ENCODE data around the gene NUPR1.
"Not testable (repeated sequence)": the region's sequence is repeated elsewhere in the genome, so short reads cannot be mapped to it uniquely, and the experiment has no call there.

NUPR1 gene

GRCh38 chr16:28526201-28527099 is 12.3 kb downstream of the NUPR1 start:
- DNase-seq (ENCODE audit: low spot score) = no peak

DNA sequence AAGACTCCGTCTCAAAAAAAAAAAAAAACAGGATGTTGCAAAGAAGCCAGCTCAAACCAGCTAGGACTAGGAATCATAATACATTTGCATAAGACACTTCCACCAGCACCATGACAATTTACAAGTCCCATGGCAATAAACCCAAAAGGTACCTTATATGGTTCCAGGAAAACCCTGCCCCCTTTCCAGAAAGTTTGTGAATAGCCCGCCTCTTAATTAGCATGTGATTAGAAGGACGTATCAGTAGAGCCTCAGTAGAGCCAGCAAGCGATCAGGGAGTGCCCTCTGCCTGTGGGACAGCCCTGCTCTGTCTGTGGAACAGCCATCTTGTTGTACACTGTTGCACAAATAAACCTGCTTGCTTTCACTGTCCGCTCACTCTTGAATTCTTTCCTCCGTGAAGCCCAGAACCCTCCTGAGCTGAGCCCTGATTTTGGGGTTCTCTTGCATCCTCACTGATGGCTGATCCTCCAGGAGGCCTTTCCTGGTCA is 14.0 kb downstream of the NUPR1 start:
- DNase-seq (ENCODE audit: low spot score) = no peak

GRCh38 chr16:28522792-28523191 is 16.0 kb downstream of the NUPR1 start:
- DNase-seq (ENCODE audit: low spot score) = no peak

DNA sequence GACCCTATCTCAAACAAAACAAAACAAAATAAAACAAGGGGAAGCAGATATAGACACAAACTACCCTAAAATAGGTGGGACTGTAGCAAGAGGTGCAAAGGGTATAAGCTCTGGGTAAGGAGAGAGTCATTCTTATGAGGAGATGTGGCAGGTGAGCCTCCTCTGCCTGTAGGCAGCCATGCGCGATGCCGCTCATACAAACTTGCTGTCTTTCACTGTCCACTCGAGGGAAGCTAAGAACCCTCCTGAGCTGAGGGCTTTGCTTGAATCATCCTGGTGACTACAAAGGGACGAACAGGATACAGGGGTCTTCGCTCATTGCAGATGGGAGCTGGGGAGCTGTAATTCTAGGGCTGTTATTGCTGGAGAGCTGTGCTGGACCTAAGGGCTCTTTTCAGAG is 17.3 kb downstream of the NUPR1 start:
- no peak for DNase-seq (ENCODE audit: low spot score)

DNA sequence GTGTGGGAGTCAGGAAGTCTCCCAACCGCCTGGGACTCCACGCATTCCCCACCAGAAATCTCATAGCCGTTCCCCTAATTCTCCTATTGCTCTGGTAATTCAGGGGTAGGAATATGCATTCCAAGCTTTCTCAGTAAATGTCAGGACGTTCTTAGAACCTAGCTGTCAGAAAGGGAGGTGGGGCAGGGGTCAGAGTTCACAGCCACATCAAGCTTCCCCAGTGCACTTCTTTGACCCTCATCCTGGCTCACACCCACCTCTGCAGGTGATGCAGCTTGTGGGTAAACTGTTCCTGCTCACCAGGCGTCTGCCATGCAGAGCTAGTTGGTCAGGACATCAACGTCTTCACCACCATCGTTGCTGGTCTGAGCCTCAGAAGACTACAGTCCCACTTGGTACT is 18.1 kb downstream of the NUPR1 start:
- DNase-seq (ENCODE audit: low spot score) = no peak

- no peak for DNase-seq (ENCODE audit: low spot score)
Observed at GRCh38 chr16:28514246-28514645, 24.5 kb downstream of the NUPR1 start.

- DNase-seq (ENCODE audit: low spot score) = no peak
Observed at GRCh38 chr16:28513484-28514181, 25.1 kb downstream of the NUPR1 start.

GRCh38 chr16:28511801-28512789 is 26.7 kb downstream of the NUPR1 start:
- DNase-seq (ENCODE audit: low spot score) = no peak

- no peak for DNase-seq (ENCODE audit: low spot score)
Observed at GRCh38 chr16:28511031-28511430, 27.7 kb downstream of the NUPR1 start.

DNA sequence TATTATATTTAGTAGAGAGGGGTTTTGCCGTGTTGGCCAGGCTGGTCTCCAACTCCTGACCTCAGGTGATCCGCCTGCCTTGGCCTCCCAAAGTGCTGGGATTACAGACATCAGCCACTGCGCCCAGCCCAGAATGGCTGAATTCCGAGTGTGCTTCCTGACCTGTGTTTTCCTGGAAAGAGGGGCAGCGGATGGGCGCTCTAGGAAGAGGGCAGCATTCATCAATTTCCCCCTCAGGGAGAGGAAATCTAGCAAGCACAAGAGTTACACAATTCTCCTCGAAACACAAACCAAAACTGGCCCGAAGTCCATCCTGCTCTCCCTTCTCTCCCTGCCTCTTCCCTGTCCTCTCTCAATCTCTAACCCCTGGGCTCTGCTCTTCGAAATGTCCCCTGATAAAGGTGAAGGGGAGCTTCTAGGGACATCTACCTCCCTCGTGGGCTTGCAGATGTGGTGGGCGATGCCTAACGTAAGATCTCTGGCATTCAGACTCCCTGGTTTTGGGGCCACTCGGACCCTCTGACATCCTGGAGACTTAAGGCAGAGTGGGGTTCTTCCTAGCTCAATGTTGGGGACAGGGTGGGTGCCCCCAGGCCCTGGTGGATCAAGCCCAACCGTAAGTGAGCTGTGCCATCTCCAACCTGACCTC is 33.2 kb downstream of the NUPR1 start:
- DNase-seq (ENCODE audit: low spot score) = no peak

DNA sequence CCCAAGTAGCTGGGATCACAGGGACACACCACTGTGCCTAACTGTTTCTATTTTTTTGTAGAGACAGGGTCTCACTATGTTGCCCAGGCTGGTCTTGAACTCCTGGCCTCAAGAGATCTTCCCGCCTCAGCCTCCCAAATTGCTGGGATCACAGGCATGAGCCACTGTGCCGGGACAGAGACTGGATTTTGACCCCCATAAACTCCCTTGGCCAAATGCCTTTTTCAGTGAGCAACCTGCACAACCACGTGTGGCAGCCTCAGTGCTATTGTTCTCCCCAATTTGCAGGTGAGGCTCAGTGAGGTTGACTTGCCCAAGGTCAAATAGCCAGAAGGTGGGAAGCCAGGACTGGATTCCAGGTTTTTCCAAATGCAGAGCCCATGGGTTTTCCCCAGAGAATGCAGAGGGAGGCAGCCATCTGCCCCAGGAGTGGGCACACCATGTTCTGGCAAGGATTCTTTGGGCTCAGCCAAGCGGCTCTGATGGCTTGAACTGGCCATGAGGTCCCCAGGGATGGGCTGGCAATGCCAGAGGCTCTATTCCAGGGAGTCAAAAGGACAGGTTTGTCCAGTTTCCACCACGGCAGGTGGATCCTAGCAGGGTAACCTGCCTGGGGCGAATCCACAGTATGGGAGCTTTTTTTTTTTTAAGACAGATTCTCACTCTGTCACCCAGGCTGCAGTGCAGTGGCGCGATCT is 33.9 kb downstream of the NUPR1 start:
- no peak for DNase-seq (ENCODE audit: low spot score)

GRCh38 chr16:28503470-28504259 is 35.1 kb downstream of the NUPR1 start:
- DNase-seq (ENCODE audit: low spot score) = no peak

DNA sequence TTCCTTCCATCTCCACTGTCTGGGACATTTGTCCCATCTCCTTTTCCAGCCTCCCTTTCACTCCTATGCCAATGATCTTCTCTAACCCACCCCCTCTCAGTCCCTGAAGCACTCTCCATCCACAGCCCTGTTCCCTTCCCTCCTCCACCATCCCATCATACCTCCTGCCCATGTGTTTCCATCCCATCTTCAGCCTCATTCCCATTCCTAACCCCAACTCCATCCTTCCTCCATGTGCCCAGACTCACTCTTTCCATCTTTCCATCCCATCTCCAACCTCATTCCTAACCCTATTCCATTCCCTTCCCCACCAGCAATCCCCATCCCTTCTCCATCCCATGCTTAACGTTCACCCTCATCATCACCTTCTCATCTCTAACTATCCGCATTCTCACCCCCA is 36.5 kb downstream of the NUPR1 start:
- DNase-seq (ENCODE audit: low spot score) = no peak

DNA sequence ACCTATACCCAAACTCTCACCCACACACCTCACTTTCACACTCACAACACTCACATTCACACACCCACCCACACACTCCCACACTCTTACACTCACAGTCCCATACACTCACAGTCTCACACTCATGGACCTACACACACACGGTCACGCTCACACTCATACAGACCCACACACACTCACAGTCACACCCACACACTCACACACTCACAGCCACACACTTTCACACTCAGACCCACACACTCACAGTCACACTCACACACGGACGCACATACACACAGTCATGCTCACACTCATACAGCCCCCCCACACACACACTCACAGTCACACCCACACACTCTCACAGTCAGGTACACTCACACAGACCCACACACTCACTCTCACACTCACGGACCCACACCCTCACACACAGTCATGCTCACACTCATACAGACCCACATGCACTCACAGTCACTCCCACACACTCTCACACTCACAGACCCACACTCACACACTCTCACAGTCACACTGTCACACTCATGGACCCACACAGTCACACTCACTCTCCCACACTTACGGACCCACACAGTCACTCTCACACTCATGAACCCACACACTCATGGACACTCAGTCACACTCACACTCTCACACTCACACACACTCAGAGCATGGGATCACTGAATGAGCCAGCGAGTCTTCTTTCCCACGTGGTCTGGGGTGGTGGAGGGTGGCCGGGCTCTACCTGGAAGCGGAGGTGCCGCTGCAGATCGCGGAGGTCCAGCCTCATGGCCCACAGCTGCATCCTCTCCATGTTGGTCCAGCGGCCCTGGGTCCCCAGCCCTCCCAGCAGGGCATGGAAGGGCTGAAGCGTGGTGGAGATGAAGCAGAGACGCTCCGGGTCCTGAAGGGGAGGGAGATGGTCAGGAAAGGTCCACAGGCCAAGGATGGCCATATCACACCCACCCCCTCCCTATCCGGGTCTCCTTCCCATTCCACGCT is 37.2 kb downstream of the NUPR1 start:
- no peak for DNase-seq (ENCODE audit: low spot score)

GRCh38 chr16:28500476-28501180 is 38.1 kb downstream of the NUPR1 start:
- DNase-seq (ENCODE audit: low spot score) = not testable (repeated sequence)

DNA sequence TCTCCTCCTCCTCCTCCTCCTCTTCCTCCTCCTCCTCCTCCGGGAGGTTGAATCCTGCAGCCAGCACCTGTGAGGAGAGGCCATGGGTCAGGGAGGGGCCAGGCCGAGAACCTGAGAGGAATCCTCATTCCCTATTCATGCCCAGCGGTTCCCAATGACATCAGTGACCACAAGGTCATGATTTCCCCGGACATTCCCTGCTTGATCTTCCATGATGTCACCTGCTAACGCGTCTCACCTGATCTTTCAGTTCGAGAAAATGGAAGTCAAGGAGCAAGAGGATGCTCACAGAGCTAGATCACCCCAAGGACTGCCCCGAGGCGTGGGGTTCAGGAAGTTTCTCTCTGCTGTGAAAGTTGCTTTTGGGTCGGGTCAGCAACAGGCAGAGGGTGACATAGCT is 38.9 kb downstream of the NUPR1 start:
- no peak for DNase-seq (ENCODE audit: low spot score)

DNA sequence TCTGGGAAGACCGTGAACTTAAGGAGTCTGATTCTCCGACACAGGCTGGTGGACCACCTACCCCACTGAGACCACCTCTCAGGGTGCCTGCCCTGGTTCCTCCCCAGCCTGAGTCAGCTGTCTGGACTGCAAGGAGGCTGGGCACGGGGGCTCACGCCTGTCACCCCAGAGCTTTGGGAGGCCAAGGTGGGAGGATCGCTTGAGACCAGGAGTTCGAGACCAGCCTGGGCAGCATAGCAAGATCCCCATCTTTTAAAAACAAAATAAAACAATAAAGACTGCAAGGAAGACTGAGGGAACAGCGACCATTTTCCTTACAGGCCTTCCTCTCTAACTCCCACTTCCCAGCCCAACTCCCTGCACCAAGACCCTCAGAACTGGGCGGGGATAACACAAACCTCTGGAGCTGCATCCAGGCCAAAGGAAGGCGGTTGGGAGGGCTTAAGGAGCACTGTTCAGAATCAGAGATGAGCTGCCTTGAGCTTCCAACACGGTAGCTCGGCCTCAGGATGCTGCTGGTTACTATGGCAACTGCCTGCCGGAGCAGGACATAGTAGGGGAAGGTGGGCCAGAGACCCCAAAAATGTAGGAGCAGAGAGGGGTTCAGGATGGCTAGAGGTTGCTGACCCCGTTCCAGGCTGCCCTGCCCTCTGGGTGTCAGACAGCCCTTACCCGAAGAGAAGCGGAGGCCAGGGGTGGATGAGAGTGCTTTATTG is 40.0 kb downstream of the NUPR1 start:
- DNase-seq (ENCODE audit: low spot score) = no peak
